SIG-M5 treated with dmso at 0.1 percent for 504 hours (cell line): ENCODE measurements around the gene SLC5A10.
"Not testable (repeated sequence)": the region's sequence is repeated elsewhere in the genome, so short reads cannot be mapped to it uniquely, and the experiment has no call there.

ENCODE experiments used
- DNase-seq: peaks from one replicate; lab custom pipeline; 2025; ENCODE audit not compliant: unreplicated experiment; lab: John Stamatoyannopoulos, UW

Gene SLC5A10

GRCh38 chr17:19016297-19016696 is 64.3 kb downstream of the SLC5A10 start:
- DNase-seq, result no peak

DNA sequence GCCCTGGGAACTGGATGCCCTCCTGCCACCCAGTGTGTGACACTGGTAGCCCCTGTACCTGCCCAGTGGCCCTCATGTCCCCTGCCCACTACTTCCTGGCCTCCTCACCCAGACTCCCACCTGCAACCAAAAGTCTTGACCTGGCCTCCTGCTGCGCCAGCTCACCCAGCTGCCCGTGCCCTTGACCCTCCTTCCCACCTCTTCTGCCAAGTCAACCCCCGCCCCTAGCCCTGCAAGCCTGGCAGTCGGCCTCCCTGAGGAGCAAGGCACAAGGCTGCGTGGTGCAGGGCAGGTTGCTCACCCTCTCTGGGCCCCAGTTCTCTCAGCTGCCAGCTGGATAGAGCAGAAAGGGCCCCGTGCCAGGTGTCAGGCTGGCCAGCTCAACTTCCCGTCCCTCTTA is 64.9 kb downstream of the SLC5A10 start:
- DNase-seq, result no peak

- no peak for DNase-seq
These were observed 65.4 kb downstream of the SLC5A10 start for GRCh38 chr17:19017401-19017800.

DNA sequence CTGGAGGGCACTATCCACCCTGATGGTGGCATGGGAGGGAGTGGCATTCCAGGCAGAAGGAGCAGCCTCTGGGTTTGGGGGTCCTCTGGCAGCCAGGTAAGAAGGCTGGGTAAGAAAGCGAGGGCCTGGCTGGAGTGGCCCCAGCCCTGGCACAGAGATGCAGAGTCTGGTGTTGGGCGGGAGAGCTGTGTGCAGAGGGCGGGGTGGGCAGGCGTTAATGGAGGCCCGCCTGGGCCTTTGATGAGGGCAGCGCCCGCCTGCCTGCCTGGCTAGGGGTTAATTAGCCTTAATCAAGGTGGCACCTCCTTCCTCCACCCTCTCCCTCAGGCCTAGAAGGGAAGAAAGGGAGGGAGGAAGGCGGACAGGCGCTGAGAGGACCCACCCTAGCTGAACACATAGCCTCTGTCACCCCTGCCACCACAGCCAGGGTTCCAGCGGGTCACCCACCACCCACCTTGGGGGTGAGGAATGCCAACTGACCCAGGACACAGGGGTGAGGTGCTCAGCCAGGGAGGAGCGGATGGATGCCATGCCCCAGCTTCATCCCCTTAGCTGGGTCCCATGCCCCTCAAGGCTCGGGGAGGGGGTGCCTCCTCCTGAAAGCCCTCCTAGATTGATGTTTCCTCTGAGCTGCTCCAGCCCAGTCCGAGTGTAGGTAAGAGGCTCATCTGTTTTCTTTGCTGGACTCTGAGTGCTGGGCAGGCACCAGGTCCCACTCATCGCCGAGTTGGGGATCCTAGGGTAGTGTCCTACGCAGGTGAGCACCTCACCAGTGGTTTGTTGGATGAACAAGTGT is 66.0 kb downstream of the SLC5A10 start:
- no peak for DNase-seq

- DNase-seq, result no peak
These were observed 66.6 kb downstream of the SLC5A10 start for GRCh38 chr17:19018600-19018950.

GRCh38 chr17:19019041-19019941 is 67.3 kb downstream of the SLC5A10 start:
- no peak for DNase-seq

GRCh38 chr17:19020016-19020415 is 68.1 kb downstream of the SLC5A10 start:
- DNase-seq, result no peak

DNA sequence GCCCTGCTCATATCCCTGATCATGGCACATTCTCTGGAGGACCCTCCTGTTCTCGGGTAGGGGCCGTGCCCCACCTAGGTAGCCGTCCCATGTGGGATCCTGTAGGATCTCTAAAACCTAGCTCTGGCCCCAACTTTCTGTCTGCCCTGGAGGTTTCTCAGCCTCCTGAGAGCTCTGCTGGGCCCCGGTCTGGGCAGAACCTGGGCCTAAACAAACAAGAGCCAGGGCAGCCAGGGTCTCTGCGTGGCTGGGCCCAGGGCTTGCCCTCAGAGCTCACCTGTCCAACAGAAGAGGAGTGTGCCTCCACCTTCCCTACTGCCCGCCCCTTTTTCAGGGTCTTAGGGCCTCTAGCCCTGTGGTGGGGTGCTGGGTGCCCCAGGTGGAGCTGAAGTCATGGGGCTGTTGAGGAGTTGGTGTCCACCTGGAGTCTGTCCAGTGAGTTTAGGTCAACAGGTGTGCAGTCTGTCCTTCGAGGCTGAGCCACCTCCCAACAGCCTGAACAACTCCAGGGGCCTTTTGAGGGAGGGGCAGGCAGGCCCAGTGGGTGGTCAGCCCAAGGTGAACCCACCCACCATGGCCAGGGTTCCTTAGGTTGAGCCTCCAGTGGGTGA is 69.2 kb downstream of the SLC5A10 start:
- DNase-seq, result not testable (repeated sequence)

GRCh38 chr17:19021622-19022083 is 69.7 kb downstream of the SLC5A10 start:
- DNase-seq, result no peak

GRCh38 chr17:19022128-19022527 is 70.2 kb downstream of the SLC5A10 start:
- no peak for DNase-seq

- DNase-seq, result no peak
These were observed 70.8 kb downstream of the SLC5A10 start for GRCh38 chr17:19022747-19023146.

DNA sequence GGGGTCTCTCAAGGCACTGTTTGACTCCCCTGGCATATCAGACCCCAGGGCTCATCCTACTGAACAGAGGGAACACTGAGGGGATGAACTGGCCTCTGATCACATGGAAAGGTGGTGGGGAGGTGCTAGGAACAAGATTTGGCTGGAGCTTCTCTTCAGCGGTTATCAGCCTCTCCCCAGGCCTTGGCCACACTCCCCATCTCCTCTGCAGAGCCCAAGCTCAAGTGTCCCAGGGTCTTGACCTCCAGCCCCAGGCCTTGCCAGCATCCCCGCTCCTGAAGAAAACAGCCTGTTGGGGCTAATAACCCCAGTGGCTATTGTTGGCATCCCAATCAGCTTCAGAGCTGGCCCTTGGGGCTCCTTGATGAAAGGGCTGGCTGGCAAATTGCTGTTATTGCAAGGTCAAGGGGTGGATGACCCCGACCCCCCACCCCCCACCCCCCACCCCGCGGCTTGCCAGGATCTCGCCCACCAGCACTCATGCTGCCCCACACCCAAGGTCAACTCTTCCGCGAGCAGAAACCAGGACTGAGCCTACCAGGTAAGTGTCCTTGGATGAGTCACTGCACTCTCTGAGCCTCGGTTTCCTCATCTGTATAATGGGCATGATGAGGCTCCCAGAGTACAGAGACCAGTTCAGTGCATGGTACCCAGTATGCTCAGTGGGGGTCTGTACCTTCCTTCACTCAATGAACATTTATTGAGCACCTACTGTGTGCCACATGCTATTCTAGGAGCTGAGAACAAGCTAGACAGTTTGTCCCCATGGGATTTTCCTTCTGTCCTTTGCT is 71.4 kb downstream of the SLC5A10 start:
- no peak for DNase-seq

GRCh38 chr17:19024101-19025078 is 72.4 kb downstream of the SLC5A10 start:
- no peak for DNase-seq

DNA sequence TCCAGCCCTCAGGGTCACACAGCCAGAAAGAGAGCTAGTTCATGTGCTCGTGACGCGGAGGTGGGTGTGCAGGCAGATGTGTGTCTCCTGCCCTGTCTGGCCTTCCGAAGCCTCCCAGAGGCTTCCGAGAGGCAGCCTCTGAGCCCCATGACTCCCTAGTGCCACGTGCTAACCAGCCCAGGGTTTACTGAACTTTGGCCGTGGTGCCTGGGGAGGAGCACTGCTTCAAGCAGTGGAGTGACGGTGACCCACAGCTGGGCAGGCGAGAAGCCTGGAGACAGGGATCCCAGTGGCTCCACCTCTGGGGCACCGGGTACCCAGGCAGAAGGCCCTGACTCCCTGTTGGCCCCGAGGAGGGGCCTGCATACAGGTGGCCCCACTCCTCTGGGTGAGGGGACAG is 76.7 kb downstream of the SLC5A10 start:
- not testable (repeated sequence) for DNase-seq

- DNase-seq, result not testable (repeated sequence)
These were observed 77.8 kb downstream of the SLC5A10 start for GRCh38 chr17:19029740-19030139.

DNA sequence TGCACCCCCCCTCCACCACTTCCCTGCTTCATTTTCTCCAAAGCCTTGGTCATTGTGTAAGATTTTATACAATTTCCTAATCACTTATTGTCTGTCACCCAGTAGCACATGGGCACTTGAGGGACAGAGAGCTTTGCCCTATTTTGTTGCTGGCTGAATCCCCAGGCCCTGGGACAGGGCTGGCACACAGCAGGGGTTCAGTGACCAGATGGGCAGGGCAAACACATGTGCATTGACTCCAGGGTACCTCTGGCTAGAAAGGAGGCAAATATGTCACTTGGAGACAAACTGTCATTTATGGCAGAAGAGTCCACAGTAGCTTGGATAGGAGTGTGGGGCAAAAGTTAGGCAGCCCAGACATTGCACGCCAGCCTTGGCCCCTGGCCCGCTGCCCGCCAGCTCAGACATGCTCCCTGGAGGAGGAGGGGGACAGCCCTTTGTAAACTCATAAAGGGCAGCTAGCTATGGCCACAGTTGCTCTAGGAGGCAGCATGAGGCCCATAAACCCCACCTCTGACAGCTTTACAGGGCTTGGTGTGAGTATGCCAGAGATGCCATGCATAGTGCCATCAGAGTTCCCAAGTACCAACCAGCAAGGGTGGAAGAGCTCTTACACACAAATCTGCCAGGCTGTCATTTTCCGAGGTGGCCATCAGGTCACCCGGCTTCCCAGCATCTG is 78.9 kb downstream of the SLC5A10 start:
- DNase-seq, result not testable (repeated sequence)

DNA sequence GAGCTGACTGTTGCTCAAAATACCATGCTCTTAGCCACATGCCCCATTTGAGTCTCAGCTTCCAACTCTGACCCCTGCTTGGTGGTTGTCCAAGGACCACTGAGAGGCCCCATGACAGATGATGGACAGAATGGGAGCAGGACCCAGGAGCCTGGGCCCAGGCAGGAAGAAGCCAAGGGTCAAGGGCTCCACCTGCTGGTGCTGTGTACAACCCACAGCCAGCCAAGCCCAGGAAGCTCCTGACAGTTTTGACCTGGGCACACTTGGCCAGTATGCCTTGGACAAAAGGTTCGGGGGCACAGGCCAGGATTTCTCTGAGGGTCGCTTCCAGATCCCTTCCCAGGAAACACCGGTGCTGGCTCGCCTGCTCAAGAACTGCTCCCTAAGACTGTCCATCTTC is 79.8 kb downstream of the SLC5A10 start:
- not testable (repeated sequence) for DNase-seq

- DNase-seq, result not testable (repeated sequence)
These were observed 80.5 kb downstream of the SLC5A10 start for GRCh38 chr17:19032377-19032988.

DNA sequence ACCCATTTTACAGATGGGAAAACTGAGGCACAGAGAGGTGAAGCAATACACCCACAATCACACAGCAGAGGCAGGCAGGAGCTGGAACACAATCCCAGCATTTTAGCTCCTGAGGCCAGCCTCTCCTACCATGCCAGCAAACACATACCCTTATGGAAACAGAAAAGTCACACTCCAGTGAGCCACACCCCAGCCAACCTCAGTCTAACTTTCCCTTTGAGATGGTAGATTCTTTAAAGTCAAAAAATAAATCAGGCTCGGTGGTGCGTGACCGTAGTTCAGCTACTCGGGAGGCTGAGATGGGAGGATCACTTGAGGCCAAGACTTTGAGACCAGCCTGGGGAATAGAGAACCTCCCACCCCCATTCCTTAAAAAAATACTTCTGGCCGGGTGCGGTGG is 84.2 kb downstream of the SLC5A10 start:
- not testable (repeated sequence) for DNase-seq
